HG02610 (cell line): ENCODE measurements around the gene TAP2.

Source experiments
- ATAC-seq: cut with Tn5 transposase; IDR thresholded peaks from one replicate; pipeline ENCODE4 v1.9.1; 2021; ENCODE audit warnings: mild to moderate bottlenecking, moderate library complexity; ENCODE audit not compliant: unreplicated experiment

TAP2 gene

GRCh38 chr6:32796848-32797776, 41.4 kb downstream of the TAP2 start:
- no peak for ATAC-seq

- no peak for ATAC-seq
Measured at GRCh38 chr6:32794510-32794909, 44.0 kb downstream of the TAP2 start.

- ATAC-seq: no peak
Measured at GRCh38 chr6:32792901-32793435, 45.6 kb downstream of the TAP2 start.

- ATAC-seq: no peak
Measured at GRCh38 chr6:32790306-32790705, 48.2 kb downstream of the TAP2 start.
